ENCODE results near the gene LPP. TPM values are rescaled to one million over a fixed set of nuclear protein-coding genes. Genes with fewer than 3 reads are reported as not detected.

LPP gene
- total RNA-seq, 6 experiments from 2014 or later = 41.5 to 90.5 (median 69.5) TPM

- WGBS (ENCODE audit: insufficient coverage, low coverage, low lambda C conversion rate, missing lambda C conversion rate) = 56% methylated on average over 2 of the region's 2 CpGs
- intact Hi-C loops (cut with DNase I) = no loop called here
- Histone ChIP-seq H3K9me3 (no peaks in the 10 kb centered on the region), H3K36me3 (no peaks in the 10 kb centered on the region), H3K4me1 (peaks cover 0 to 57% (median 10%) of the 10 kb centered on the region in 4 donors), H3K4me3 (no peak overlapping the region), H3K27me3 (no peaks in the 10 kb centered on the region), H3K27ac (no peak overlapping the region)
- no peak for TF ChIP-seq CTCF (IDR thresholded peaks at IDR 0.05)
- no peak for TF ChIP-seq POLR2A (IDR thresholded peaks at IDR 0.05)
- DNase-seq (no peak), ATAC-seq (no peak)
Observed at GRCh38 chr3:188686324-188686723, 532.4 kb downstream of the LPP start.

GRCh38 chr3:188687389-188687788, 533.4 kb downstream of the LPP start:
- WGBS (ENCODE audit: insufficient coverage, low coverage, low lambda C conversion rate, missing lambda C conversion rate) = 54% methylated on average over 2 of the region's 3 CpGs
- H3K27ac ChIP-seq = peak overlapping the region in 1 of 3 donors; percentile 72
- DNase-seq (no peak), ATAC-seq (no peak)
- H3K4me1 ChIP-seq = peaks cover 0 to 57% (median 10%) of the 10 kb centered on the region in 4 donors
- no peak overlapping the region for H3K4me3 ChIP-seq
- TF ChIP-seq CTCF (IDR thresholded peaks at IDR 0.05) = peak in 2 of 4 donors; percentile 8 to 9
- no peak for TF ChIP-seq POLR2A (IDR thresholded peaks at IDR 0.05)
- intact Hi-C loops (cut with DNase I) = no loop called here
- no peaks in the 10 kb centered on the region for H3K36me3 ChIP-seq
- H3K27me3 ChIP-seq = no peaks in the 10 kb centered on the region
- no peaks in the 10 kb centered on the region for H3K9me3 ChIP-seq

GRCh38 chr3:188689101-188689574, 535.2 kb downstream of the LPP start:
- WGBS (ENCODE audit: insufficient coverage, low coverage, low lambda C conversion rate, missing lambda C conversion rate) = 16% methylated on average over 2 of the region's 2 CpGs
- DNase-seq = peak in 2 of 3 donors; percentile 51 to 59
- Histone ChIP-seq H3K9me3 (no peaks in the 10 kb centered on the region), H3K4me1 (peaks cover 0 to 39% (median 2%) of the 10 kb centered on the region in 4 donors), H3K36me3 (no peaks in the 10 kb centered on the region), H3K27ac (peak overlapping the region; percentile 23 to 72 (median 71)), H3K4me3 (no peak overlapping the region), H3K27me3 (no peaks in the 10 kb centered on the region)
- TF ChIP-seq CTCF (IDR thresholded peaks at IDR 0.05) (no peak), POLR2A (IDR thresholded peaks at IDR 0.05) (no peak)
- ATAC-seq = peak; percentile 66 to 83 (median 82)
- intact Hi-C loops (cut with DNase I) = no loop called here

- DNase-seq (peak in 2 of 3 donors; percentile 50 to 52), ATAC-seq (peak; percentile 69 to 77 (median 72))
- intact Hi-C loops (cut with DNase I) = no loop called here
- H3K9me3 ChIP-seq = no peaks in the 10 kb centered on the region
- peak overlapping the region in 2 of 3 donors; percentile 71 to 72 for H3K27ac ChIP-seq
- no peaks in the 10 kb centered on the region for H3K27me3 ChIP-seq
- H3K4me1 ChIP-seq = peaks cover 0 to 33% (median 0%) of the 10 kb centered on the region in 4 donors
- TF ChIP-seq POLR2A (IDR thresholded peaks at IDR 0.05) = no peak
- TF ChIP-seq CTCF (IDR thresholded peaks at IDR 0.05) = no peak
- H3K4me3 ChIP-seq = no peak overlapping the region
- WGBS (ENCODE audit: insufficient coverage, low coverage, low lambda C conversion rate, missing lambda C conversion rate) = 38% methylated on average over 5 of the region's 5 CpGs
- H3K36me3 ChIP-seq = no peaks in the 10 kb centered on the region
Observed at GRCh38 chr3:188690064-188690463, 536.1 kb downstream of the LPP start.

Measured in right lobe of liver (tissue), 6 donors.